NCI-H524 (cell line): ENCODE measurements around the gene GRK5.
"Not testable (repeated sequence)": the region's sequence is repeated elsewhere in the genome, so short reads cannot be mapped to it uniquely, and the experiment has no call there.

Experiments
- DNase-seq, 2 experiments: peaks; one replicate each; lab custom pipeline; 2025; lab: John Stamatoyannopoulos, UW

The GRK5 gene

DNA sequence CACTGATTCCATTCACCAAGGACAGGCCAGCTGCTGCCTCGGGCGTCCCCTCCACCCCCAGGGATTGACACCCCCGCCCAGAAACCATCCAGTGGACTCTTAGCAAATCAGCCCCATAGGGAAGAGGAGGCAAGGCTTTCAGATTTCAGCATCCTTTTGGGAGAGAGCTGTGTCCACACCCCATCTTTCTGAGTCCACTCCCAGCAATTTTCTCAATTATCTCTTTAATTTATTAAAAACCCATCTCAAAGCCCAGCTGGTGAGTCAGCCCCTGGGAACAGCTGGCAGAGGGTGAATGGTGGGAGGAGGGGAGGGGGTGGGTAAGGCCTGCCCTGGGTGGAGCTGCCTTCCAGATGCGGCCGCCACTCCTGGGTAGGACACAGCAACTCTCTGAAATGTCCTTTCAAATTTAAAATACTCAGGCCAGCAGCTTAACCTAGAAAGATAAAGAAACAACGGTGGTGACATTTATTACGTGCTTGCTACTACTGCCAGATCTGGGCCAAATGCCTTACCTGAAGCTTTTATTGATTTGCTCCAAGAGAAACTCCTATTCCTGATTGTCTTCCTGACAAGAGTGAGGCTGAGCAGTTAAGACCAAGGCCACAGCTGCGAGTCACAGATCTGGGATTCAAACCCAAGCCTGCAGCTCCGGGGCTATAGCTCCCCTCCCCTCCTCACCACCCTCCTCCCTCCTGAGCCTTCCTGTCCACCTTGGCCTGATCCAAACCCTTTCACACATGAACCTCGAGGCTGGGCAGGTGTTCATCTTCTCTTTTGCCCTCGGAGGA lies 214.7 kb downstream of the GRK5 start:
- DNase-seq: peak in 1 of 2 experiments; percentile 15

DNA sequence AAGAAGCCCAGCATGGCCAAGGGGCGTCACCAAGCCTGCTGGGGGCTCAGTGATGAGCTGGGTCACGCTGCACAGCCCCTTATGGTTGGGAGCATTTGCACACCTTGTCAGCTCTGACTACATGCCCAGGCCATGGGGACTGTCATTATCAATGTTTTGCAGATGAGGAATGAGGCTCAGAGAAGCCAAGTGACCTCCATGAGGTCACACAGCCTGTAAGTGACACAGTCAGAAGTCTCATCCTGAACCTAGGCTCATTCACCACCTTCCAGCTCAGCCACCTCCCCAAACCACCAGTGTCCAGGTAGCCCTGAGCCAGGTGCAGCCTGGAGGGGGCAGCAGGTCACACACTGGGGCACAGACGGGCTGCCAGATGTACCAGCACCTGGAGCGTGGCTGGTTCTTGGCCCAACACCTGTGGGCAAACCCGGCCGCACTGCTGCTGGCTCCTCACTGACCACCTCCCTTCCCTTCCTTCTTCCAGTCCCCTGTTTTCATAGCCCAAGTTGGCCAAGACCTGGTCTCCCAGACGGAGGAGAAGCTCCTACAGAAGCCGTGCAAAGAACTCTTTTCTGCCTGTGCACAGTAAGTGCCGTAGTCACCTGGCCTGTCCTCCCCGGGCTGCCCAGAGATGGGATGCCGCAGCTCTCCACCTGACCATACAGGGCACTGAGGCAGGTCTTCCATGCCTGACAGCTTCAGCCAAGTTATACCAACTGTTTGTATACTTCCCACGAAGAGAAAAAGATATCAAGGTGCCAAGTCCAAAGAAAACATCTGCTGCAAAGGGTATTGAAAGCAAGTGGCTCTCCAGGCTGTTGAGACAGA lies 215.5 kb downstream of the GRK5 start:
- no peak for DNase-seq

DNA sequence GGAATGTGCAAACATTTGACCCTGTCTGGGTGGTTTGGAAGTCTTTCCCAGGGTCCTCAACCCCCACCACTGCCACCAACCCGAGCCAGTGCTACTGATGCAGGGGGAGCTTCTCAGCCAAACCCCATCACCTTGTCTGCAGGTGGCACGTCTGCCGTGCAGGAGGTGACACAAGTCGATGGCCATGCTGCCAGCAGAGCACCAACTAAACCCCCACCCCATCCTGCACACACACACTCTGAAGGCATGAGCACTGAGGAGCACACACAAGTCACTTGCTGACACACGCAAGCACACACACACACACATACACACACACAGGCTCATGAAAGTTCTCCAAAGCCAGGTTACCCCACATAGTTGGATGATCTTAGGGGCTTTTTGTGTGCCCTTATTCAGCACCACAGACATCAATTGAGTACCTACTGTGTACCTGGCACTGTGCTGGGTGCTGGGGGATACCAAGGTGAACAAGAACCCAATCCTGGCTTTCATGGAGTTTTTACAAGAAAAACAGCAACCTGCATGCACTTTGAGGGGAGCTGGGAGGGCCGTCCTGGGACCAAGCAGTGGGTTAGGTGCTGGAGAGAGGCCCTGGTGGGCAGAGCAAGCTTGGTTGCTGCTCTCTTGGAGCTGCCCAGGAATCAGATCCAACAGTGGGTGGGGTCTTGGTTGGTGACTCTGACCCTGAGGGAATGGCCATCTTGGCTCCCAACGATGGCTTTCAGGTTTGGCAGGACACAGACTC lies 216.3 kb downstream of the GRK5 start:
- no peak for DNase-seq

DNA sequence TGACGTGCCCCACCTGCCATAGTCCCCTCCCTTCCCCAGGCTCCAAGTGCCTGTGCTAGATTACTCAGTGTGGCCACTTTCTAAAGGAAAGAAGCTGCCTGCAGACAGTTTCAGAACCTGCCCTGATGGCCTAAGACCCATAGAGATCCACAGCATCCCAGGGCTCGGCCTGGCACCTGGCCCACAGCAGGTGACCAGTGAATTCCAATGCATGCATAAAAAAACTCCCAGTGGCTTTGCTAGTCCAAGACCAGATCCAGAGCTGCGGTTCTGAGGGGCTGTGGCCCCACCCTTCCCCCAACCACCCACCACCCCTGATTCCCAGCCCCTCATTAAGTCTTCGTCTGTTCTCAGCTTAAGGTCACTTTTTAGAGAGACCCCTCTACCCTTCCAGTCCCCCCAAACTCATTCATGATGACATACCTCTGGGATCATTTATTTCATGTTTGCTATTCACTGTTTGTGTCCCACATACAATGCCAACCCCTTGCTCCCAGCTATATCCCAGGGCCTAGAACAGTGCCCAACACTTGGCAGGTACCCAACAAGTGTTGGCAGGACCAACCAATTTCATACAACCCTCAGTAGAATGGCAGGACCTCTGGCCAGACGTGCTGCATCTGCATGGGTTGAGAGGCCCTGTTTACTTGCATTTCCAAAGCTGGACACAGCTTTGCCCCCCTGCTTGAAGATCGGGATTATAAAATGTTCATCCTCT lies 217.0 kb downstream of the GRK5 start:
- DNase-seq: no peak

DNA sequence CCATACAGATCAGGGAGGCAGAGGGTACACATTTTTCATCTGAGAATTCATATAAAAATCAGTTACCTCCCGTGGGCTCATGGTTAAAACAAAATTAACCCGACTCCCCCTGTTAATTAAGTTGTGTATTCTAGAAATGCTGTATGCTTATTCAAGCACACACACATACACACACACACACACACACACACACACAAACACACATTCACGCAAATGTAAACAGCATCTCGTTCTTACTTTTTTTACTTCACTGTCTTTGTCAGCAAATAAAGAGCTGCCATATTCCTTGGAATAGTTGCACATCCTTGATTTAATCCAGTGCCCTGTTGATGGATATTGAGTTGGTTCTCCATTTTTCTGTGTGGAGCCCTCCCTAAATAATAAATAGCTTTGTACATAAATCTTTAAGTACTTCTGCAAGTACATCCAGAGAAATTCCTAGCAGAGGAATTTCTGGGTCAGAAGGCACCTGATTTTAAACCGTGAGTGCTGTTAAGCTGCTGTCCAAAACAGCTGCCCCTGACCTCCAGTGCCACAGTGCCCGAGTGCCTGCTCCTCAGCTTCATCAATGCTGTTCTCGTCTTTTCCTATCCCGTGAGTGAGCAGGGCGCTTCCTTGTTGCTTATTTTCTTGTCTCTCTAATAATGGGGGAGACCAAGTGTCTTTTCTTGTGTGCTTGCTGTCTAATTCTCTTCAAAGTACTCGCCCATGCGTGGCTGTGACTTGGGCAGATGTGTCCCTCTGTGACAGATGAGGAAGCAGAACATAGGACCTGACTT lies 217.9 kb downstream of the GRK5 start:
- no peak for DNase-seq

DNA sequence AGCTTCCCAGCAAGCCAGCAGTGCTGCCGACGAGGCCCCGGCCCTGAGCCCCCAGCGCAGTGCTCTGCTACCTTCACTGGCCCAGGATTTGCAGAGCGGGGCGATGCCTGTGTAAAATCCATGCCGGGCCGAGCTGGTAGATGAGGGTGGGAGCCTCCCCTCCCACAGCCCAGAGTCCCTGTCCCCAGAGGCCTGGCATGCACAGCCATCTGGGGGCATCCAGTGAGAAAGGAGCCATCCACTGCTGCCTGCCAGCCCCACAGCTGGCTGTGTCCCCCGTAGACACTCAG lies 218.5 kb downstream of the GRK5 start:
- no peak for DNase-seq

DNA sequence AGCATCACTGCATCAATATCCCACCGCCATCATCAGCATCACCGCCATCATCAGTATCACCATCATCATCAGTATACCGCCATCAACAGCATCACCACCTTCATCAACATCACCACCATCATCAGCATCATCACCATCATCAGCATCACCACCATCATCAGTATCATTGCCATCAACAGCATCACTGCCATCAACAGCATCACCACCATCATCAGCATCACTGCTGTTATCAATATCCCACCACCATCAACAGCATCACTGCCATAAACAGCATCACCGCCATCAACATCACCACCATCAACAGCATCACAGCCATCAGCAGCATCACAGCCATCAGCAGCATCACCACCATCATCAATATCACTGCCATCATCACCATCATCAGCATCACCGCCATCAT lies 219.3 kb downstream of the GRK5 start:
- DNase-seq: no peak

DNA sequence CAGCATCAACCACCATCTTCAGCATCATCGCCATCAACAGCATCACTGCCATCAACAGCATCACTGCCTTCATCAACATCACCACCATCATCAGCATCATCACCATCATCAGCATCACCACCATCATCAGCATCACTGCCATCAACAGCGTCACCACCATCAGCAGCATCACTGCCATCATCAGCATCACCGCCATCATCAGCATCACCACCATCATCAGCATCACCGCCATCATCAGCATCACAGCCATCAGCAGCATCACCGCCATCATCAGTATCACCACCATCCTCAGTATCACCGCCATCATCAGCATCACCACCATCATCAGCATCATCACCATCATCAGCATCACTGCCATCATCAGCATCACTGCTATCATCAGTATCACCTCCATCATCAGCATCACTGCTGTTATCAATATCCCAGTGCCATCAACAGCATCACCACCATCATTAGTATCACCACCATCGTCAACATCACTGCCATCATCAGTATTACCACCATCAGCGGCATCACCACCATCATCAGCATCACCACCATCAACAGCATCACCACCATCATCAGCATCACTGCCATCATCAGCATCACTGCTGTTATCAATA lies 220.0 kb downstream of the GRK5 start:
- no peak for DNase-seq

DNA sequence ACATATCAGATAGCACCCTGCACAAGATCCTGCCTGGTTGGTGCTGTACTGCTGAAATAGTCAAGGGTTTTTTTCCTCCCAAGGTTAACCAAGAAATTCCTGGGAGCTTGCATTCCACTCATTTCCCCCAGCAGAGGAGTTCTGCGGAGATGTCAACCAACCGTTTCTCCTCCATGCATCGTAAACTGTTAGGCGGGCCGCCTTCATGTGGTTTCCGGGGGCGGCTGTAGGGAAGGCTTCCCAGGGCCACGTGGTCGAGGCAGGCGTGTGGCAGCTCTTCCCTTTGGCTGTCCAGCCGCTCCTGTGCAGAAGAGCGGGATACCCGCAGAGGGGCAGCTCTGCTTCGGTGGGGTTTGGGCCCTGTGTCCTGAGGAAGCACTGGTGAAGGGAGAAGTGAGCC lies 221.4 kb downstream of the GRK5 start:
- no peak for DNase-seq

DNA sequence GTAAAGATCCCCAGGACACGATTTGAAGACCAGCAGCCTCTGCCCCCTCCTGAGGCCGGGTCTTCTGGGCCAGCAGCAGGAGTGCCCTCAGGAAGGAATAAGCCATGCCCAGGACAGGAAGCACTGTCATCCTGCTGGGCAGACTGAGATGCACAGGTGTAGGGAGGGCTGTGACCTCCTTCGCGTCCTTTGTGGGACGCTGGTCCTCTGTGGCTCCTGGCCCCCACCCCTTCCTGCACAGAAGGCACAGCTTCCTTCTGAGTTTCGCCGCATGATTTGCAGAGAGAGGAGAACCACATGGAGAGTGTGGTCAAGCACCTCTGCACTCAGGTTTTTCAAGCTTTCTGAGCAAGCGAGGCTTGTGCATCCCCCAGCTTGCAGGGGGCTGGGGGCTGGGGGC lies 222.4 kb downstream of the GRK5 start:
- DNase-seq: no peak

DNA sequence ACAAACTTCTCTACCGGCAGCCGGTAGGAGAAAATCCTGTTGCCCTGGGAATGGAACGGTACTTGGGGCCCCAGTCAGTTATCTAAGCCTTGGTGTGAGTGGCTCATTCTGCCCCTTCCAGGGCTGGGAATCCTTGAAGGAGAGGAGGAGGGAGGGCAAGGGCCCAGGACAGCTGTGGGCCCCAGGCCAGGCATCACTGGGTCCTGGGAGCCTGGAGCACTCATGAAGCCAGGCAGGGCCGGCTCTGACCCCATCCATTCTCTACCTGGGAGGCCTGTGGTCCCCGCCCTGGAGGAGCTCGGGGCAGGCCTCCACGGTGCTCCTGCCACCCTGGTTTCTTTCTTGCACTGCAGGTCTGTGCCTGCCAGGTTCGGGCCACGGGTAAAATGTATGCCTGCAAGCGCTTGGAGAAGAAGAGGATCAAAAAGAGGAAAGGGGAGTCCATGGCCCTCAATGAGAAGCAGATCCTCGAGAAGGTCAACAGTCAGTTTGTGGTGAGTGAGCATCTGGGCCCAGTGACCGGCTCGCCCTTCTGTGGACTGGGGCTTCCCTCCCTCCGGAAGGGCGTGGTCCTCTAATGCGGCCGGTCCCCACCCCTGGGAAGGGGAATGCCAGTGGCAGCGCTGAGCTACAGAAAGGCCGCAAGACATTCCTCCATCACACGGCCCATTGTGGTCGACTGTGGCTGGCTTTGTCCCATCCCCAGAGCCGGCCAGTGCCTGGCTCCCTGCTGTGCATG lies 223.8 kb downstream of the GRK5 start:
- no peak for DNase-seq

DNA sequence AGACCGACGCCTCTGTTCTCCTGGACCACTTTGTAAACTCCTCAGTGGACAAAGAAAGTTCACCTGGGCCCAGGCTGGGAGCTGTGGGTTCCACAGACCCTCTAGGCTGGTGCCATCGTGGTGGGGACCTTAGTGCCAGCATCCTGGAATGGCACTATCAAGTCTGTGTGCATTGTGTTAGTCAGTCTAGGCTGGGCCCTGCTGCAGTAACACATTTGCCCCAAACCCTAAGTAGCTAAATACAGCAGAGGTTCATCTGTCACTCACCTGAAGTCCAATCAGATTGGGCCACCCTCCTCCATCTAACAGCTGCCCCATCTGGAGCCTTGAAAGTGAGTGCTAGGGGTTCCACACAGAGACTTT lies 224.4 kb downstream of the GRK5 start:
- DNase-seq: no peak

DNA sequence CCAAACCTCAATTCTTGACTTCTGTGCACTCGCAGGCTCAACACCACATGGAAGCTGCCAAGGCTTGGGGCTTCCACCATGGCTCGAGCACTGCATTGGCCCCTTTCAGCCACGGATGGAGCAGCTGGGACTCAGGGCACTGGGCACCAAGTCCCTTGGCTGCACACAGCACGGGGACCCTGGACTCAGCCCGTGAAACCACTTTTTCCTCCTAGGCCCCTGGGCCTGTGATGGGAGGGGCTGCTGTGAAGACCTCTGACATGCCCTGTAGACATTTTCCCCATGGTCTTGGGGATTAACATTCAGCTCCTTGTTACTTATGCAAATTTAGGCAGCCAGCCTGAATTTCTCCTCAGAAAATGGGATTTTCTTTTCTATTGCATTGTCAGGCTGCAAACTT lies 227.6 kb downstream of the GRK5 start:
- DNase-seq: not testable (repeated sequence)

DNA sequence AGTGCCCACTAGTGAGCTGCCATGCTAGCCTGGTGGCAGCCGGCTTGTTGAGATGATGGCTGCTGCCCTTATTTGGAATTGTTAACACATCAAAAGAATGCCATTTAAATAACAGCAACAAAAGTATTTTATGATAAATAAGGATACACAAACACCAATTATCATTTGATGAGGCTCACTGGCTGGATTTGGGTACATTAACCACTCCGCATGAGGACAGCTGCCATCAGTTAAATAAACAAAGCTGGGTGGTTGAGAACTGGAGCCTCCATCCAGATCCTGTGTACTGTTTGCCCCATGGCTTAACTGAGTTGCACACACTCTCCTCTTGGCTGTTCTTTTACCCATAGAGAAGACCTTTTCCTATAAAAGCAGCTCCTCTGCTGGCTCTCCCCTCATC lies 231.3 kb downstream of the GRK5 start:
- no peak for DNase-seq

DNA sequence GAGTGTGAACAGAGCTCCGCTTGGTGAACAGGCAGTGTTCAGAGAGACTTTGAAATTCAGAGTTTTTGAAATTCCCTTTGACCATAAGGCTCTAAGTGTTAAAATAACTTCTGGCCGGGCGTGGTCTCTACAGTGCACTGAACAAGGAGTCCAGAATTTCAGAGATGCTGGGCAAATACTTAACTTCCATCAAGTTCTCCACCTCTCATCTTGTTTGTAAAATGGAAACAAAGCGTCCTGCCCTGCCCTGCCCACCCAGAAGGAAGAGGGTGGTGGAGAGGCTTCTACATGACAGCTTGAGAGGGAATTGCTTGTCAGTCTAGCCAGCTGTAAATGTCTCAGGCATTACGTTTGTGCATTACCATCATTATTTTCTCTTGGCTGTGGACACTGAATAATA lies 232.6 kb downstream of the GRK5 start:
- DNase-seq: no peak

DNA sequence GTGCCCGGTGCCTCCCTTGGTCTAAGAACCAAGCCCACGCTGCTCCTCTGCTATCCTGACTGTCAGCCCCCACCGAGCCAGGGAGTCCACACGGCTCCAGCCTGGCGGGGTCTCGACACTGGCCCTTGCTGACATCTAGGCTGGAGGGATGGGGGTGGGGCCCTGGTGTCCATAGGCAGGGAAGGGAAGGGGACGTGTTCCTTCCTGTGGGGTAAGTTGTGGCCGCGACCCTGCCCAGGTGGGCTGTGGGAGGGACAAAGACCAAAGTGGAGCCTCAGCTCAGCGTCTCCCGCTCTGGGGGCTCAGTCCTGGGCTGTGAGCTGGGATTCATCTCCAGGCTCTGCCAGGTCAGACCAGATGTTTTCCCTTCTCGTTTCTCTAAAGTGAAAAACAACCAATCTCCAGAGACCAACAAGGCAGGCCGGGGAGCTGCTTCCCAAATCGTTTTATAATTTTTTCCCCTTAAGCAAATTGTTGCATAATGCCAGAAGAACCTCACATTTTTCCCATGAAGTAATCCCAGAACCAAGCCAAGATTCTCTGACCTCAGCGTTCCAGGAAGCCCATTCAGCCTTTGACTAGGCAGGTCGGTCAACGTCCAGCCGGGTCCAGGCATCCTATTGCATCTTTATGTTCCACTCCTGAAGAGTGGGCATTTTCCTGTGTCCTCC lies 233.9 kb downstream of the GRK5 start:
- no peak for DNase-seq

DNA sequence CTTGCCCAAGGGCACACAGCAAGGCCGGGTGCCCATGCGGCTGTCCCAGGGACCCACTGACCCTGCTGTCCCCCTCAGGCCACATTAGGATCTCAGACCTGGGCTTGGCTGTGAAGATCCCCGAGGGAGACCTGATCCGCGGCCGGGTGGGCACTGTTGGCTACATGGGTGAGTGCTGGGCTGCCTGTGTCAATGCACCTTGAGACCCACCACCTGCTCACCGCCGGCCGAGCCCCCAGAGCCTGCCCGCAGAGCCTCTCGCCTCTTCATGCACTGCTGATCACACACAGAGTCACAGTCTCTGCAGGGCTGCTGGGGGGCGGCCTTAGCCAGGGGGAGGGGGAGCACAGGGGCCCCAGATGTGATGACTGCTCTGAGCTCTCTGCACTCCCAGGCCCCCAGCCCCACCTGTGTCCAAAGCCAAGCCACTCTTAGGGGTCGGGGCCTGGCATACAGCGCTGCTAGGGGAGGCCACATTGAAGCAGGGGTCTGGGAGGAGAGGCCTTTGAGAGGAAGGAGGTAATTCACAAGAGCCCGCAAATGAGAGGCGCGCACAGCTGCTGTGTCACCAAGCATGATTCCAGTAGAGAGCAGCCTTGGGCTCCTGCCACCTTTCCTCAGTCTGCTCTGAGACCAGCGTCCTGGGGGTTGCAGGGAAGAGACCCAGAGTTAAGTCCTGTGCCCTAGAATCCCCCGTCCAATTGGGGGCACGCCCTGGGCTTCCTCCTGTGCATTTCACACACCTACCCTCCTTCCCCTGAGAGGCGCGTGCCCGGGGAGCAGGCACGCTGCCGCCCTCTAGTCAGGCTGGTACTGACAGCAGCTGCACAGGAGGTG lies 234.8 kb downstream of the GRK5 start:
- peak; percentile 22 to 27 for DNase-seq

DNA sequence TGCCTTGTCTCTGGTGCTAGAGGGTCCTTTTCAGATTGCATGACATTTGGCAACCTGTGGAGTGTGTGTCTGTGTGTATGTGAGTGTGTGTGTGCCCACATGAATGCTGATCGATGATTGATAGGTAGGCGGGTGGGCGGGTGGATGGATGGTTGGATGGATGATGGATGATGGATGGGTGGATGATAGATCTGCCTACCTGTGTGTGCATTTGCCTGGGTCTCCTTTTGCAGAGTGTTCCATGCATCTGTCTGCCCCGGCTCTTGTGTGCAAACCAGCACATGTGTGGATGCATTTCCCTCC lies 235.3 kb downstream of the GRK5 start:
- DNase-seq: no peak

DNA sequence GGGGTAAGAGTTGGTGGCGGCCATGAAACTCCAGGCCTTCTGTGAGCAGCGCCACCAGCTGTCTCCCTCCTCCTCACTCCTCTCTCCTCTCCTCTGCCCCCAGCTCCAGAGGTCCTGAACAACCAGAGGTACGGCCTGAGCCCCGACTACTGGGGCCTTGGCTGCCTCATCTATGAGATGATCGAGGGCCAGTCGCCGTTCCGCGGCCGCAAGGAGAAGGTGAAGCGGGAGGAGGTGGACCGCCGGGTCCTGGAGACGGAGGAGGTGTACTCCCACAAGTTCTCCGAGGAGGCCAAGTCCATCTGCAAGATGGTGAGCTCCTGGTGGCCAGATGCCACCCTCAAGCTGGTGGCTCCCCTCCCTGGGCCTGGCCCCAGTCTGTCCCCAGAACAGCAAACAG lies 236.1 kb downstream of the GRK5 start:
- DNase-seq: no peak
